ENCODE data around the gene NDUFB2. TPM values are rescaled to one million over a fixed set of nuclear protein-coding genes. Genes with fewer than 3 reads are reported as not detected.
A peak's percentile ranks its signal among the peaks of the same experiment; 100 is the strongest.
"Not testable (repeated sequence)": the region's sequence is repeated elsewhere in the genome, so short reads cannot be mapped to it uniquely, and the experiment has no call there.

Gene NDUFB2
- total RNA-seq, 1 donor from 2014 or later = 119 TPM

DNA sequence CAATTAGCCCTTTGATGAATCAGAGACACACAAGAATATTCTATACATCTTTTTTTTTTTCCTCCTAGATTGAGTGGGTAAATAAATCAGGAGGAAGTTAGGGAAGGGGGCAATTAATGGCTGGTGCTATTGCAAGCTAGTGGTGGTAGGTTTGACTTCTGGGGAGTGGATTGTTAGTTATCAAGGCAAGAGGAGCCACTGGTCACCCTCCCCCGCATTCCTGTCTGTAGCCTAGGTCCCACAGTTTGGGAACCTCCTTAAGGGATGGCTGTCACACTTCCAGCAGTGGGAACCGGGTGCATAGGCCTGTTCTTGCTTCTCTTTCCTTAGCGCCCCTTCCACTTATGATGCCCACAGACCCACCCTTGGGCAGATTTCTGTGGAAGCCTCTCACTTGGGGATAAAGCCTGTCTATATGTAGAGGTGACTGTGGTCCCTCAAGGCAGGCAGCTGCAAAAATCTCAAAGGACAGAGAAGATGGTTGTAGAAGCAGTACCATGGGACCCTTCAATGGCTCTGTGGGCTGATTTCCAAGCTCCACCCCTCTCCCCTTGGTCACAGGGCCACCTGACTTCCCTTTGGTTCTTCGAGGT, 26.1 kb upstream of the NDUFB2 start:
- DNase-seq (ENCODE audit: low spot score) (peak; percentile 28), ATAC-seq (no peak)
- intact Hi-C loops (cut with DNase I) = no loop called here

DNA sequence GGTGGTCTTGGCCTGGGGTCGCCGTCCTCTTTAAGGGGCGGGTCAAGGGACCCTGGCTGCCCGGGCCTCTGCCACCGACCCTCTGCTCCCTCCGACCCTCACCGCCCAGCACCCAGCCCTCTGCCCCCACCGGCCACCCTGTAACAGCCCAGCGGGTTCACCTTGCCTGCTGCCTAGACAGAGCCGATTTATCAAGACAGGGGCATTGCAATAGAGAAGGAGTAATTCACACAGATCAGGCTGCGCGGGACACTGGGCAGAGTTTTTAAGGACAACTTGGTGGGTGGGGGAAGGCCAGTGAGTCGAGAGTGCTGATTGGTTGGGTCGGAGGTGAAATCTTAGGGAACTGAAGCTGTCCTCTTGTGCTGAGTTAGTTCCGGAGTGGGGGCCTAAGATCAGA, 24.5 kb upstream of the NDUFB2 start:
- intact Hi-C loops (cut with DNase I) = no loop called here
- ATAC-seq (no peak), DNase-seq (ENCODE audit: low spot score) (peak; percentile 54)

DNA sequence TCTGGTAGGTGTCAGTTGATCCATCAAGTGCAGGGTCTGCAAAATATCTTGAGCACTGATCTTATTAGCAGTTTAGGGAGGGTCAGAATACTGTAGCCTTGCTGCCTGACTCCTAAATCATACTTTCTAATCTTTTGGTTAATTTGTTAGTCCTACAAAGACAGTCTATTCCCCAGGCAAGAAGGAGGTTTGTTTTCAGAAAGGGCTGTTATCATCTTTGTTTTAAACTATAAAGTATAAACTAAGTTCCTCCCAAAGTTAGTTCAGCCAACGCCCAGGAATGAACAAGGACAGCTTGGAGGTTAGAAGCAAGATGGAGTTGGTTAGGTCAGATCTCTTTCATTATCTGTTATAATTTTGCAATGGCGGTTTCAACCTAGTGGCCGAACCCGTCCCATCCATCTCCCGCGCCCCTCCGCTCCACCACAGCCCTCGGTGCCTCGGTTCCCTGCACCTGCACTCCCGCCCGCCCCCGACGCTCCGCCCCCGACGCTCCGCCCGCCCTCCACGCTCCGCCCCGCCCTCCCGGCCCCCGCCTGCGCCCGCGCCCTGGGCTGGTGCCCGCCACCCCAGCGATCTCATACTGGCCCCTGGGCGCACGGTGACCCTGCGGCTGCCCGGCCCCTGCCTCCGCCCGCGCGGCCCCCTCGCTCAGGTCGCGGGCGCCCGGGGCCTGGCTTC, 24.0 kb upstream of the NDUFB2 start, which contains the start of gene ADCK2:
Gene ADCK2 (plus strand): TSS at position 564 of the 681 bp plus-strand sequence. CDS start 386 bp downstream, outside the sequence.
- DNase-seq (ENCODE audit: low spot score) (peak; percentile 69), ATAC-seq (peak; percentile 49)
- intact Hi-C loops (cut with DNase I) = no loop called here

DNA sequence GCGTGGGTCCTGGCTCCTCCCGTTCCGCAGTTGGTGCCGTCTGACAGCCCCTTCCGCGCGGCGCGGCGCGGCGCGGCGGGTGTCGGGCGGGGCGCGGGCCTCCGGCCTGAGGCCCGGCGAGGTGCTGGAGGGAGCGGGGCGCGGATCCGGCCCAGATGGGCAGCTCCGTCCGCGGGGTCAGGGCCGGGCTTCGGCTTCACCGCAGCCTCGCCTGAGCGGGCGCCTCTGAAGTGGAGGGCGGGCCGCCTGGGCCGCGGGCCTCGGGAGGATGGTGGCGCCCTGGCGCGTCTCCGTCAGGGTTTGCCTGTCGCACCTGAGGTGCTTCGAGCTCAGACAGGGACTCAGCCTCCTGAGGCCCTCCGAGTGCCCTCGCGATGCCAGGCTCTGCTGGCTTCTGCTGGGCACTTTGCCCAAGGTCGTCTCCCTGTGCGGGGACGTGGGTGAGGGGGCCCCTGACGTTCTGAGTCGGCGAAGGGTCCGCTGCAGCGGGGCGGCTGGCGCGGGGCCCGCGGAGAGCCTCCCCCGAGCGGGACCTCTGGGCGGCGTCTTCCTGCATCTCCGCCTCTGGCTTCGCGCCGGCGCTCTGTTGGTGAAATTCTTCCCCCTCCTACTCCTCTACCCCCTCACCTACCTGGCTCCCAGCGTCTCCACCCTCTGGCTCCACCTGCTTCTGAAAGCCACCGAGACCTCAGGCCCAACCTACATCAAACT, 23.3 kb upstream of the NDUFB2 start:
- peak; percentile 51 for ATAC-seq
- intact Hi-C loops (cut with DNase I) = no loop called here

DNA sequence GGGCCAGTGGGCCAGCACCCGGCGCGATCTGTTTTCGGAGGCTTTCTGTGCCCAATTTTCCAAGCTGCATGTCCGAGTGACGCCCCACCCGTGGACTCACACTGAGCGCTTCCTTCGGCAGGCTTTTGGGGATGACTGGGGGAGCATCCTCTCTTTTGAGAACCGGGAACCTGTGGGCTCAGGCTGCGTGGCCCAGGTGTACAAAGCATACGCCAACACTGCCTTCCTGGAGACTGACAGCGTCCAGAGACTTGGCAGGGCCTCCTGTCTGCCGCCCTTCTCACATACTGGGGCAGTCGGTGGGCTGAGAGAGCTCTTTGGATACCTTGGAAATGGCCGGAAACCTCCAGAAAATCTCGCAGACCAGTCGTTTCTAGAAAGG, 22.7 kb upstream of the NDUFB2 start:
- intact Hi-C loops (cut with DNase I) = no loop called here
- ATAC-seq (peak; percentile 29), DNase-seq (ENCODE audit: low spot score) (no peak)

More for the DNA sequence above, 23.3 kb upstream of the NDUFB2 start:
- DNase-seq (ENCODE audit: low spot score) = peak; percentile 71

DNA sequence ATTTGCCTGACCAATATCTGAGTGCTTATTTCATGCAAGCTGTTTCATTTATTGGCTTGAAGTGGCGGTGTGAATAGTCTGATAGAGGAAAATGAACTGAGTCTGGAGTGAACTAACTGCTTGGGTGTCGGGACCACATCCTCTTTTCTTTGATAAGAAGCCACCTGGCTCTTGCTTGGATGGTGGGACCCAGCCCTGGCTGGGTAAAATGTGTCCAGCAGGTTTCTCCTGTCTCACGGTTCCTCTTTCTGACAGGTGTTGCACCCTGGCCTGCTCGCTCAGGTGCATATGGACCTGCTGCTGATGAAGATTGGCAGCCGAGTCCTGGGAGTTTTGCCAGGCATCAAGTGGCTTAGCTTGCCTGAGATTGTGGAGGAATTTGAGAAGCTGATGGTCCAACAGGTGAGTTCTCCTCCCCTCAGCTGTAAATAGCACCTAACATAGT, 22.1 kb upstream of the NDUFB2 start:
- no peak for ATAC-seq
- DNase-seq (ENCODE audit: low spot score) = peak; percentile 47
- intact Hi-C loops (cut with DNase I) = no loop called here

DNA sequence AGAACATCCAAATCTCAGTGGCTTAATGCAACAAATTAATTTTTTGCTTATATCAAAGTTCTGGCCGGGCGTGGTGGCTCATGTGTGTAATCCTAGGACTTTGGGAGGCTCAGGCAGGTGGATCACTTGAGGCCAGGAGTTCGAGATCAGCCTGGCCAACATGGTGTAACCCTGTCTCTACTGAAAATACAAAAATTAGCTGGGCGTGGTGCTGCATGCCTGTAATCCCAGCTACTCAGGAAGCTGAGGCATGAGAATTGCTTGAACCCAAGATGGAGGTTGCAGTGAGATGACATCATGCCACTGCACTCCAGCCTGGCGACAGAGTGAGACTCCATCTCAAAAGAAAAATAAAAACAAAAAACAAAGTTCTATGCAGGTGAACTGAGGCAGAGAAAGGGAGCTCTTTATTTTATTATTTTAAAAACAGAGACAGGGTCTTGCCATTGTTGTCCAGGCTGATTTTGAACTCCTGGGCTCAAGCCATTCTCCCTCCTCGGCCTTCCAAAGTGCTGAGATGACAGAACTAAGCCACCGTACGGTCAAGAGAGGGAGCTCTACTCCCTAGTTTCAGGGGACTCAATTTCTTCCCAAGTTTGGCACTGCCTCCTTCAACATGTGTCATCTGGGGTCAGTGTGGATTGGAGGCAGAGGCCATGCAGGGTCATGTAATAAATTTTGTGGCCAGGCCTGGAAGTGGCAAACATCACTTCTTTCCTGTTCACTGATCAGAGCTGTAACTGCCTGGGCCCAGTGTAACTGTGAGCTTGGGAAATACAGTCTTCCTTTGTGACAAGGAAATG, 21.4 kb upstream of the NDUFB2 start:
- peak; percentile 68 for ATAC-seq
- peak; percentile 55 for DNase-seq (ENCODE audit: low spot score)
- intact Hi-C loops (cut with DNase I) = no loop called here

DNA sequence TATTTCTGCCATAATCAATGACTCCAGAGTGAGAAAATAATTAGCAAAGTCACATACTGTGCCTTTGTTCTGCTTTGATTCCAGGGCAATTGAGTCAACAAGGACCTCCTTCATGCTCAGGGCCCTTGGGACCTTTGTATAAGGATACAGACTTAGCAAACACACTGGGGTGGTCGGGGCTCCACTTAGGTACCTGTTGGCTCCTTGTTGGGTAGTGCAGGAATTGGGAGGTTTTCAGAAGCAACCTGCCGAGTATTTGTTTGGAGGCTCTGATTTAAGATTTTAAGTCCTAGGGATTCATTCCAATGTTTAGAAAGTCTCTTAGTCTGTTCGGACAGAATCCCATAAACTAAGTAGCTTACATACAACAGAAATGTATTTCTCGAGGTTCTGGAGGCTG, 20.8 kb upstream of the NDUFB2 start:
- no peak for DNase-seq (ENCODE audit: low spot score)
- ATAC-seq = no peak
- intact Hi-C loops (cut with DNase I) = no loop called here

DNA sequence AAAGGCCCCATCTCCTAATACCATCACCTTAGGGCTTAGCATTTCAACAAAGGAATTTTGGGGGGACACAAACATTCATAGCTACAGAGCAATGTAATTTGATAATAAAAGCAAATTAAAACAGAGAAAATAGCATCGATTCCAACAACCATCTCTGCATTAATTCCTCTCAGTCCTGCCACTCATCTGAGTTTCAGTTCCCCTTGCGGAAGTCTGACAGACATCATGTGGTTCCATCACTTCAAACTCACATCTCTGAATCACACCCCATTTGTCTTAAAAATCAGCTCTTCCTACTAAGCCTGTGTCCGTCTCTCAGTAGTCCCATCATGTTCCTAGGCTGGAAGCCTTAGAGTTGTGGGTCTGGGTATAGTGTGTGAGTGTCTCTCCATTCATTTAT, 20.2 kb upstream of the NDUFB2 start:
- intact Hi-C loops (cut with DNase I) = no loop called here
- ATAC-seq (no peak), DNase-seq (ENCODE audit: low spot score) (no peak)

DNA sequence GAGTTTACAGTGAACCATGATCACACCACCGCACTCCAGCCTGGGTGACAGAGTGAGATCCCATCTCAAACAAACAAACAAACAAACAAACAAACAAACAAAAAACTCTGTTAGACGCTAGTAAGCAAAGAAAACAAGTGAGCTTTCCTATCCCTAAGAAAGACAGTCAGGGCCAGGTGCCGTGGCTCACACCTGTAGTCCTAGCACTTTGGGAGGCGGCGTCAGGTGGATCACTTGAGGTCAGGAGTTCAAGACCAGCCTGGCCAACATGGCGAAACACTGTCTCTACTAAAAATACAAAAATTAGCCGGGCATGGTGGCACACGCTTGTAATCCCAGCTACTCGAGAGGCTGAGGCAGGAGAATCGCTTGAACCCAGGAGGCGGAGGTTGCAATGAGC, 19.6 kb upstream of the NDUFB2 start:
- DNase-seq (ENCODE audit: low spot score); intact Hi-C loops (cut with DNase I); ATAC-seq: not testable (repeated sequence)

DNA sequence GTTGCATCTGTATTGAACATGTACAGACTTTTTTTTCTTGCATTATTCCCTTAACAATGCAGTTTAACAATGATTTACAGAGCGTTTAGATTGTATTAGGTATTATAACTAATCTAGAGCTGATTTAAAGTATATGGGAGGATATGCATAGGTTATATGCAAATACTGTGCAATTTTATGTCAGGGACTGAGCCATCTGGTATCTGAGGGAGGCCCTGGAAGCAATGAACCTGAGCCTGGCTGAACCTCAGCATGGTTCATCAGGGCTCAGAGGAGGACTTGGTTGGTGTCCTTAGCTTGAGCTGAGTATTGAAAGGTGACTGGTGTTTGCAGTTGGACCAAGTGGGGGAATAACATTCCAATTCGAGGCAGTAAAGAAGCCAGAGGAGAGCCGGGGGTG, 19.0 kb upstream of the NDUFB2 start:
- ATAC-seq (no peak), DNase-seq (ENCODE audit: low spot score) (no peak)
- intact Hi-C loops (cut with DNase I) = no loop called here

DNA sequence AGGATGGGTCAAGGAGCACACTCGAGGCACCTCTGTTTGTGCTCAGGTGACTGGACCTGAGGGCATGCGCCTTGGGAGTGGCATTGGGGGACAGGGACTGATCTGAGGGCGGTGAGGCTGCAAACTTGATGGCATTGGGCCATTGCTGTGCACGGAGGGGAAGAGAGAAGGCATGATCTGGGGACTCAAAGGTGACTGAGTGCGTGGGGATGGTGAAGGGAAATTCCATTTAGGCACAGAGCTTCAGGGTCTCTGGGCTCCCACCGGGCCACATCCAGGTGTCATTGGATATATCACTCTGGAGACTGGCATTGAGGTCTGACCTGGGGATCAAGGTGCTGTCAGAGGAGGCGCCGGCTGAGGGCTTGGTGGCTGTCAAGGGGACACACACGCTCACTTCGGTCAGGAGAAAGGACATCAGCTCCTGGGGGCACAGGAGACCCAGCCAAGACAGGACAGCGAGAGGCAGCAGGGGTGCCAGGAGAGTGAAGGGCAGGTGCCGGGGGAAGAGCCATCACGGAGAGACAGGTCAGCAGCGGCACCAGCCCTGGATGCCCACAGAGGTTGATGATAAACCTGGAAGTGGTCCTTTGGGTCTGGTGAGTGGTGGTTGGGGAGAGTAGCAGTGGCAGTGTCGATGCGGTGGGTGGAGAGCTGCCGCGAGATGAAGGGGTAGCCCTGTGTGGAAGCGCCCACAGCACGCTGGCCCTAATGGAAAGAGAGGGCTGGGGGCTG, 18.3 kb upstream of the NDUFB2 start:
- intact Hi-C loops (cut with DNase I) = no loop called here
- ATAC-seq (no peak), DNase-seq (ENCODE audit: low spot score) (peak; percentile 51)

DNA sequence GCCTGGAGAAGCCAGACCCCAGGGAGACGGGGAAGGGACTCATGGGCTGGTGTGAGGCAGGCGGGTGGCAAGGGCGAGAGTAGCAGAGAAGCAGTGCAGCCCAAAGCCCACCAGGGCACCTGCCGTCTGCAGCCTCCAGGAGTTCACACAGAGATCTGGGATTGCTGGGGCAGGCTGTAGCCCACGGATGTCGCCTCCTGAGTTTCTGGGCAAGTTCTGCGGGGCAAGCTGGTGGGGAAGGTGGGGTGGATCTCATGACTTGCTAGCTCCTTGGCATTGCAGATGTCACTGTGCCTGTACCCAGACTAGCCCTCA, 17.7 kb upstream of the NDUFB2 start:
- intact Hi-C loops (cut with DNase I) = no loop called here
- no peak for DNase-seq (ENCODE audit: low spot score)
- ATAC-seq = no peak

DNA sequence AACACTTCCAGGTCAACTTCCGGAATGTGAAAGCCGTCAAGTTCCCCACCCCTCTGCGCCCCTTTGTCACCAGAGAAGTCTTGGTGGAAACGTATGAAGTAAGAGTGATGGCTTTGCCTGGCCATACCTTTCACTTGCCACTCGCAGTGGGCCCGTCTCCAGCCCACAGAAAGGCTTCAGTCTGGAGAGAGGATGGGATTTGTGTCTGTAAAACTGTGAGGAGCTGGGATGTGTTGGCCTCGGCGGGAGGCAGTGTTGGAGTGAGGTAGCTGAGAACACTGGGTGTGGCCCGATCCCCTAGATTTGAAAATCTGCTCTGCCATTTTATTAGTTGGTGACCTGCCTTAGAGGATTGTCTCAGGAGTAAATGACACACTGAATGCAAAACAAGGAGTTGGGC, 17.3 kb upstream of the NDUFB2 start:
- no peak for ATAC-seq
- intact Hi-C loops (cut with DNase I) = no loop called here

DNA sequence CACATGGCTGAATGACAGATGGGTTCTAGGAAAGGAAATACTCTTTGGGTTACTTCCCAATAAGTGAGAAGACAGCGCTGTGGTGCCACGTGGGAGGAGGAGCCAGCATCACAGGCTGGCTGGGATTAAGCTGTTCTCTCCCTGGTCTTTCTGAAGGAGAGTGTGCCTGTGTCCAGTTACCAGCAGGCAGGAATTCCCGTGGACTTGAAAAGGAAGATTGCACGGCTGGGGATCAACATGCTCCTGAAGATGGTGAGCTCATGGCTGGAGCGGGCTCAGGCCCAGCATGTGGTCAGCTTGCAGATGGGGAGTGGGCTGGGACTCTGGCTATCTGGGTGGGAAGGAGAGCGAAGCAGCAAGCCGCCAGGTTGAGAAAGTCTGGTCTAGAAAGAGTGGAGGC, 15.6 kb upstream of the NDUFB2 start:
- DNase-seq (ENCODE audit: low spot score) = no peak
- no peak for ATAC-seq
- intact Hi-C loops (cut with DNase I) = no loop called here

More for the DNA sequence above, 17.3 kb upstream of the NDUFB2 start:
- no peak for DNase-seq (ENCODE audit: low spot score)

DNA sequence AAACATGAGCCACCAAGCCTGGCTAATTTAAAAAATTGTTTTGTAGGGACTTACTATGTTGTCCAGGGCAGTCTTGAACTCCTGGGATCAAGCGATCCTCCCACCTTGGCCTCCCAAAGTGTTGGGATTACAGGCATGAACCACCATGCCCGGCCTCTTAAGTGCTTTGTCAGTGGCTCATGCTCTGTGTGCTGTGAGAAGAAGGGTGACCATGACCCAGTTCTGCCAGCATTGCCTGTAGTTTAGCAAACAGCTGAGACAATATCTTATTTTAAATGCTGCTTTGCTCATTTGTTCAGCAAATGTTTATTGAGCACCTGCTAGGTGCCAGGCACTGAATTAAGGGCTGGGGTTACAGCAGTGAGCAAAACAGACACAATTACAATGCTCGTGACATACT, 14.7 kb upstream of the NDUFB2 start:
- intact Hi-C loops (cut with DNase I) = no loop called here
- no peak for ATAC-seq
- DNase-seq (ENCODE audit: low spot score) = no peak

DNA sequence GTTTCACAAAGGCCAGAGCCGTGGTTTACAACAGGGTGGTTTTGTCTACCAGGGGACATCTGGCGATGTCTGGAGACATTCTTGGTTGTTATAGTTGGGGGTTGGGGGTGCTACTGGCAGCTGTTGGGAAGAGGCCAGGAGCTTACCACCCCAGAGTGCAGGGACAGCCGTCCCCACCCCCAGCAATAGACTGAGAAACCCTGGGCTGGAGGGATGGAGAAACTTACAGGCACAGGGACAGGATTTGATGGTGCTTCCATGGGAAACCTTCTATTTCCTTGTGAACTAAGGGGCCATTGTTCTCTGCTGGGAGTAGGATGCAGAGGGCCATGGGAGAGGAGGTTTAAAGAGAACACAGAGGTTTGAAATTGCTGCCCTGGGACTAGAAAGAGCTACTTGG, 12.9 kb upstream of the NDUFB2 start:
- intact Hi-C loops (cut with DNase I) = no loop called here
- DNase-seq (ENCODE audit: low spot score) = no peak
- no peak for ATAC-seq

DNA sequence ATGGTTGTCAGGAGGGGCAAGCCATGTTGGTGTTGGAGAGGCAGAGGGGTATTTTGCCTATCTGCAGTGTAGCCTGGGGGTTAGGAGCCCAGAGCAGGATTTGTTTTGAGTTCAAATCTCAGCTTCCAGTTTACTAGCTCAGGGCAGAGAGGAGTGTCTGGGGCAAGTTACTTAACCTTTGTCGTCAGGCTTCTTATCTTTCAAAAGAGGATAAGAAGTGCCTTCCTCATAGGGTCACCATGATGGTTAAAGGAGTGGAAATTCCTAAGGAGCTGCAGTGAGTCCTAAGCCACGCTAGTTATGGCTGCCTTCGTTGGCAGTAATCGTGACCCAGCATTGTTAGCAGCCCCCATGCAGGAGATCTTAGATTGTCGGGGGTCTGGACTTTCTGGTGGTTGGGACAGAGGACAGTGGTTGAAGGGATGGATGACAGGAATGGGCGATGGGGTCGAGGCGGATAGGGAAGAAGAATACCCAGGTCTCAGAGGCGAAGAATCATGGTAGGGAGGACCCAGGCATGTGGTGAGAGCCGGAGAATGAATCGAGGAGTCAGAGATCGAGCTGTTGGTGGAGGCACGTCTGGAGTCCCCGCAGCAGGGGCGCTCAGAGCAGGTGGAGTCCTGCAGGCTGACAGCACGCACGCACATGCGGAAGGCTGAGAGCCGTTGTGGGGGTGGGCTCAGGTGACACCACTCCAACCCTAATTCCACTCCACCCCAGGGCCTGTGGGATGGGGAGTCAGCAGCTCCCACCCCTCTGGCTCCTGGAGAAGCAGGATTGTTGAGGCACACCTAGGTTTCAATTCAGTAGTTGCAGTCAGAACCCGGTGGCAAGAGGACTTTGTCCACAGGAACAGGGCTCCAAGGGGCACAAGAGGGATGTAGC, 12.2 kb upstream of the NDUFB2 start:
- intact Hi-C loops (cut with DNase I) = no loop called here
- no peak for ATAC-seq
- no peak for DNase-seq (ENCODE audit: low spot score)
